NB4 (cell line): ENCODE measurements around the gene SOX6.

Experiments
- CTCF ChIP-seq: IDR thresholded peaks from one replicate; pipeline ENCODE4 v1.5.1; 2012; ENCODE audit warnings: low read depth, low read length
- MAX ChIP-seq: IDR thresholded peaks from 2 replicates; pipeline ENCODE4 v1.6.1; 2011; ENCODE audit warnings: low read depth, low read length

- no peak for TF ChIP-seq CTCF
- TF ChIP-seq MAX = no peak
Measured at GRCh38 chr11:15942126-15942525, 414.2 kb downstream of the SOX6 start.
